Measurements from ENCODE around the gene HMBS. TPM values are rescaled to one million over a fixed set of nuclear protein-coding genes. Genes with fewer than 3 reads are reported as not detected.
A peak's percentile ranks its signal among the peaks of the same experiment; 100 is the strongest.

HMBS gene
- total RNA-seq, 1 donor from 2014 or later: 38.2 TPM

DNA sequence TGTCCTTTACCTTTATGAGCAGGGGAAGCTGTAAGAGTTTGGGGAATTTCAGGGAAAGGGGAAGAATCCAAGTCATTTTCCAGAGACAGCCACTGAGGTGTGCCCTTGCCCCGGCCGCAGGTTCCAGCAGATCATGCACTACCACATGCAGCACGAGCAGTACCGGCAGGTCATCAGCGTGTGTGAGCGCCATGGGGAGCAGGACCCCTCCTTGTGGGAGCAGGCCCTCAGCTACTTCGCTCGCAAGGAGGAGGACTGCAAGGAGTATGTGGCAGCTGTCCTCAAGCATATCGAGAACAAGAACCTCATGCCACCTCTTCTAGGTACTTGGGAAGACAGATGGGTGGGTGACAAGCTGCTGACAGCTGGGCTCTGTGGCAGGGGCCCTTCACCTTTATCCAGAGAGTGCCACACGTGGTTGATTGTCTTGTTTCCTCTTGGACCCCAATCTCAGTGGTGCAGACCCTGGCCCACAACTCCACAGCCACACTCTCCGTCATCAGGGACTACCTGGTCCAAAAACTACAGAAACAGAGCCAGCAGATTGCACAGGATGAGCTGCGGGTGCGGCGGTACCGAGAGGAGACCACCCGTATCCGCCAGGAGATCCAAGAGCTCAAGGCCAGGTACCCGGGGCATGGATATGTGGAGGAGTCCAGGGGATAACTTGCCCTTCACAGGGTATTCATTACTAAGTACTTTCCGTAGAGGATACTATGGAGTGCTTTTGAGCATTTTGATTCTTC lies 5.8 kb upstream of the HMBS start:
- Mint-ChIP-seq H3K27me3 (no peaks in the 10 kb centered on the region), H3K36me3 (peaks cover 7% of the 10 kb centered on the region), H3K9me3 (no peaks in the 10 kb centered on the region), H3K4me1 (ENCODE audit: unreplicated experiment) (no peaks in the 10 kb centered on the region), H3K4me3 (no peak overlapping the region), H3K27ac (no peak overlapping the region)
- TF ChIP-seq, protein P1, sequence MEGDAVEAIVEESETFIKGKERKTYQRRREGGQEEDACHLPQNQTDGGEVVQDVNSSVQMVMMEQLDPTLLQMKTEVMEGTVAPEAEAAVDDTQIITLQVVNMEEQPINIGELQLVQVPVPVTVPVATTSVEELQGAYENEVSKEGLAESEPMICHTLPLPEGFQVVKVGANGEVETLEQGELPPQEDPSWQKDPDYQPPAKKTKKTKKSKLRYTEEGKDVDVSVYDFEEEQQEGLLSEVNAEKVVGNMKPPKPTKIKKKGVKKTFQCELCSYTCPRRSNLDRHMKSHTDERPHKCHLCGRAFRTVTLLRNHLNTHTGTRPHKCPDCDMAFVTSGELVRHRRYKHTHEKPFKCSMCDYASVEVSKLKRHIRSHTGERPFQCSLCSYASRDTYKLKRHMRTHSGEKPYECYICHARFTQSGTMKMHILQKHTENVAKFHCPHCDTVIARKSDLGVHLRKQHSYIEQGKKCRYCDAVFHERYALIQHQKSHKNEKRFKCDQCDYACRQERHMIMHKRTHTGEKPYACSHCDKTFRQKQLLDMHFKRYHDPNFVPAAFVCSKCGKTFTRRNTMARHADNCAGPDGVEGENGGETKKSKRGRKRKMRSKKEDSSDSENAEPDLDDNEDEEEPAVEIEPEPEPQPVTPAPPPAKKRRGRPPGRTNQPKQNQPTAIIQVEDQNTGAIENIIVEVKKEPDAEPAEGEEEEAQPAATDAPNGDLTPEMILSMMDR (conservative IDR thresholded peaks at IDR 0.05): no peak
- no peak for DNase-seq (ENCODE audit: extremely low spot score, unreplicated experiment)

DNA sequence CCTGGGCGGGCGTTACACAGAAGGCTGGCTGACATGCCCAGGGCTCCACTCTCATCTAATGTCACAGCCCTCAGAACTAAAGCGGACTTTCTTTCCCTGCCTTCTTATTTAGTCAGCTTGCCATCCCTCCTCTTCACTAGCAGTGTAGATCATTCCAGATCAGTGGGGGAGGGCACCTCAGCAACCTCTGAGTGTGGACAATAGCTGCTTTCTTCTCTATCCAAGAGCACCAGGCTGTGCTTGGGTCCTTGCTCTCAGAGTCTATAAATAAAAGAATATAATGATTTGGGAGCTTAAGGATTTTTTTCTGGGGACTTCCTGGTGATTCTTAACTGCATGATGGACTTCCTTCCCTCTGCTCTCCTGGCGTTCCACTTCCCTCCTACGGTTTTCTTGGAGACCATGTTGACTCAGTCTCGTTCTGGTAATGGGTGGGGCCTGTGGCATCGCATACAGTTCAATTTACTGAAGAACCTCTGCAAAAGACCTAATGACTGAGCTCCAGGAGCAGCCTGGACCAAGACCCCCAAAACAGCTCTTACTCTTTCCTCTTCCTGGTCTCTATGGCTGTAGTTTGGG lies 2.9 kb upstream of the HMBS start:
- TF ChIP-seq, protein P1 (conservative IDR thresholded peaks at IDR 0.05): no peak
- no peak overlapping the region for H3K27ac Mint-ChIP-seq
- peaks cover 9% of the 10 kb centered on the region for H3K4me1 Mint-ChIP-seq (ENCODE audit: unreplicated experiment)
- H3K9me3 Mint-ChIP-seq: no peaks in the 10 kb centered on the region
- peaks cover 7% of the 10 kb centered on the region for H3K36me3 Mint-ChIP-seq
- DNase-seq (ENCODE audit: extremely low spot score, unreplicated experiment): no peak
- no peak overlapping the region for H3K4me3 Mint-ChIP-seq
- no peaks in the 10 kb centered on the region for H3K27me3 Mint-ChIP-seq

DNA sequence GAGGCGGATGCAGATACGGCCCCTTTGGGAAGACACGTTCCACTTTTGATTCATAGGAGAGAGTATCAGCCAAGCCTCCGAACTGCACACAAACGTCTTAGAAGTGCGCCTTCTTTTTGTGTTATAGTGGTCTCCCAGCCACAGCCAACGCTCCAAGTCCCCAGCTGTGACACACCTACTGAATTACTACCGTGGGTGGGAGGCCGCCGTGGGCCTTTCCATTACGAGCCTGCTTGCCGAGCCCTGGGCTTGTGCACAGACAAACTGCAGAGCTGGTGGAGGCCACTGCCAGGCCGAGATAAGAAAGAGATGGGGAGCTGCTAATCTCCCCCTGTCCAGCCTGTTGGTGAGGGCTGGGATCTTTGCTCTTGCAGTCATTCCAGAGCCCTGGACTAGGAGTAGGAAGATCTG lies 761 bp downstream of the HMBS start:
- no peaks in the 10 kb centered on the region for H3K36me3 Mint-ChIP-seq
- H3K9me3 Mint-ChIP-seq: no peaks in the 10 kb centered on the region
- H3K27me3 Mint-ChIP-seq: no peaks in the 10 kb centered on the region
- peaks cover 19% of the 10 kb centered on the region for H3K4me1 Mint-ChIP-seq (ENCODE audit: unreplicated experiment)
- TF ChIP-seq, protein P1 (conservative IDR thresholded peaks at IDR 0.05): no peak
- peak overlapping the region; percentile 96 for H3K27ac Mint-ChIP-seq
- no peak for DNase-seq (ENCODE audit: extremely low spot score, unreplicated experiment)
- H3K4me3 Mint-ChIP-seq: peak overlapping the region; percentile 99

DNA sequence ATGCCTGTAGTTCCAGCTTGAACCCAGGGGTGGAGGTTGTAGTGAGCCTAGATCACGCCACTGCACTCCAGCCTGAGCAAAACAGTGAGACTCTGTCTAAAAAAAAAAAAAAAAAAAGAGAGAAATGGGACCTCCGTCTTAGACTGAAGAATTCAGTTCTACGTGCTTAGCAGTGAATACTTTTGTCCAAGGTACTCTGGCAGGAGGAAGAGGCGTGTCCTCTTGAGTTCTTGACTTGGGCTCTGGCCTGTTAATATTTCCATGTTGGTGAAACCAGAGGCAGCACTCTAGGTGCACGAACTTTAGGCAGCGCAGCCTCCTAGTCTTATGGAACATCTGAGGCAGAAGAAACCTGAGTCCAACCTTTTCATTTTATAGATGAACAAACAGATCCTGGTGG lies 2.4 kb downstream of the HMBS start:
- TF ChIP-seq, protein P1 (conservative IDR thresholded peaks at IDR 0.05): no peak
- Mint-ChIP-seq H3K4me3 (peak overlapping the region; percentile 73), H3K9me3 (no peaks in the 10 kb centered on the region), H3K27me3 (no peaks in the 10 kb centered on the region), H3K4me1 (ENCODE audit: unreplicated experiment) (peaks cover 22% of the 10 kb centered on the region), H3K27ac (peak overlapping the region; percentile 66), H3K36me3 (no peaks in the 10 kb centered on the region)
- no peak for DNase-seq (ENCODE audit: extremely low spot score, unreplicated experiment)

DNA sequence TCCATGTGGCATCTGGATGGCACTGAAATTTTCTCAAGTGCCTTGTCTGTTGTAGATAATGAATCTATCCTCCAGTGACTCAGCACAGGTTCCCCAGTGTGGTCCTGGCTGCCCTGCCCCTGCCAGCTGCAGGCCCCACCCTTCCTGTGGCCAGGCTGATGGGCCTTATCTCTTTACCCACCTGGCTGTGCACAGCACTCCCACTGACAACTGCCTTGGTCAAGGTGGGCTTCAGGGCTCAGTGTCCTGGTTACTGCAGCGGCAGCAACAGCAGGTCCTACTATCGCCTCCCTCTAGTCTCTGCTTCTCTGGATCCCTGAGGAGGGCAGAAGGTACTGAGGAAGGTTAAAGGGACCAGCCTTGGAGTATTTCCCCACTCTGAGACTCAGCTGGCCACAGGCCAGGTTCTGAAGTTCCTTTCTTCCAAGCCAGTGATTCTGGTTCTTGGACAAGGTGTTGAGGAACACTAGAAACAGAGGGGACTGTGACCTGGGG lies 3.1 kb downstream of the HMBS start:
- Mint-ChIP-seq H3K4me1 (ENCODE audit: unreplicated experiment) (peaks cover 28% of the 10 kb centered on the region), H3K27ac (no peak overlapping the region), H3K4me3 (no peak overlapping the region), H3K27me3 (no peaks in the 10 kb centered on the region), H3K9me3 (no peaks in the 10 kb centered on the region), H3K36me3 (peaks cover 4% of the 10 kb centered on the region)
- DNase-seq (ENCODE audit: extremely low spot score, unreplicated experiment): no peak
- TF ChIP-seq, protein P1 (conservative IDR thresholded peaks at IDR 0.05): no peak

Measured in type B pancreatic cell (in vitro differentiated cells).